NCI-H345 treated with DMSO at 0.1 percent for 48 hours (cell line): ENCODE data around the gene SUV39H2.
"Not testable (repeated sequence)": the region's sequence is repeated elsewhere in the genome, so short reads cannot be mapped to it uniquely, and the experiment has no call there.

Experiments
- DNase-seq: peaks from one replicate; lab custom pipeline; 2025; ENCODE audit not compliant: unreplicated experiment; lab: John Stamatoyannopoulos, UW

Gene SUV39H2, protein sequence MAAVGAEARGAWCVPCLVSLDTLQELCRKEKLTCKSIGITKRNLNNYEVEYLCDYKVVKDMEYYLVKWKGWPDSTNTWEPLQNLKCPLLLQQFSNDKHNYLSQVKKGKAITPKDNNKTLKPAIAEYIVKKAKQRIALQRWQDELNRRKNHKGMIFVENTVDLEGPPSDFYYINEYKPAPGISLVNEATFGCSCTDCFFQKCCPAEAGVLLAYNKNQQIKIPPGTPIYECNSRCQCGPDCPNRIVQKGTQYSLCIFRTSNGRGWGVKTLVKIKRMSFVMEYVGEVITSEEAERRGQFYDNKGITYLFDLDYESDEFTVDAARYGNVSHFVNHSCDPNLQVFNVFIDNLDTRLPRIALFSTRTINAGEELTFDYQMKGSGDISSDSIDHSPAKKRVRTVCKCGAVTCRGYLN

GRCh38 chr10:14878266-14879123 lies at the start of gene SUV39H2:
TSS of gene SUV39H2 (plus strand) at chr10:14878866. CDS start at chr10:14878889, 23 bp downstream.
- peak; percentile 62 for DNase-seq

DNA sequence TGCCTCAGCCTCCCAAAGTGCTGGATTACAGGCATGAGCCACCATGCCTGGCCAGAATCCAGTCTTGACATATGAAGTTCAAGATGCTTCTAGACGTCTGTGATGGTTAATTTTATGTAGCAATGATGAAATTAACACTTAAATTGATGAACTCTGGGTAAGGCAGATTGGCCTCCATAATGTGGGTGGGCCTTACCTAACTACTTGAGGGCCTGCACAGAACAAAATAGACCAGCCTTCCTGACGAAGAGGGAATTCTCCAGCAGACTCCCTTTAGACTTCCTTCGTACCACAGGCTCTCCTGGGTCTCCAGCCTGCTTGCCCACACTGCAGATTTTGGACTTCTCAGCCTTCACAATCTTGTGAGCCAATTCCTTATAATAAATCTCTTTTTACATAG lies 45.6 kb upstream of the SUV39H2 start:
- DNase-seq: no peak

DNA sequence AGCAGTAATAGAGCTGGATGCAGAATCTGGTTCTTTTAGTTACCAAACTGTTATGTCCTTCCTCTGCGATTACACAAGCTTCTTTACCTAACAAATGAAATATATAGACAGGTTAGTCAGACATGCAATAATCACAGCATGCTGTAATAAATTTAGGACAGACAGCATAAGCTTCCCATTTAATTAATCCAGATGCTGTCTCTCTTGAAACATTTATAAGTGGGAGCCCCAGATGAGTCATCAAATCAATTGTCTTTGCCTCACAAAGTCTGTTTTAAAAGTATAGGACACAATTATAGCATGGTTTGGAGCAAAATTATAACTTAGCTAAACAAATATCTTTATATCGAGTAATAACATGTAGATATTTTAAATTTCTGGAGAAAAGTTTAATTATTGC lies 42.5 kb upstream of the SUV39H2 start:
- DNase-seq: no peak

DNA sequence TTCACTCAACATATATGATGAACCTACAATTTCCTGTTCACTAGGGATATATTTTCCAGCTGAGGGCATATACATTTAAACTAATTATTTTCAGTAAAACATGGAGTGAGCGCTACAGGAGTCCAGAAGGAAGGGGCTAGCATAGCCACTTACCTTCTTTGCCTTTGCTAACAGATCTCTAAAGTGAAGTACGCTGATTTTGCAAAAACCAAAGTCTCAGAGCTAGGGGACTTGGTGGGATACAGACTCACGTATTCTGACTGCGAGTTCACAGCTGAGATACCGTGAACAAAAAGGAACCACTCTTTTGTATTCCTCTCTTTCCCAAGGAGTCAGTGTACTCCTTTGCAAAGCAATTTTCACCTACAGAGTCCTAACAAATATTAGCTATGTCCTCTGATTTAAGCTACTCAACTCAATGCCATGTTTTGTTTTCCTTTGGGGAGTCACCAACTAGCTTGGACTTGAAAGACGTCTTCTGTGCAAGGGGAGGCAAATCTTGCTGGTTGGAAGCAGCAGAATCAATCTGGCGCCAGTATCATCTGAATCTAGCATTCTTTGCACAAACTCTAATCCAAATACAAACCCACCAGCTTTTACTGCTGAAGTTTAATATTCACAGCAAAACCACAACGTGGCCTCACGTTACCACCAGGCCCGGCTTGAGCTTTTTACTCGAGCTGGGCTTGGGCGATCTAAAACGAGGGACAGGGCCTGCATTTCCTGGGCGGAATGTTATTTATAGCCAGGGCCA lies 41.5 kb upstream of the SUV39H2 start:
- no peak for DNase-seq

GRCh38 chr10:14837757-14838581 lies 40.7 kb upstream of the SUV39H2 start, which contains the start of the genes CDNF, HSPA14 and MSANTD7:
TSS of gene CDNF (minus strand) at chr10:14838037. CDS start at chr10:14837946, 91 bp downstream.
TSS of gene HSPA14 (plus strand) at chr10:14838306. CDS start at chr10:14838403, 97 bp downstream.
TSS of gene MSANTD7 (plus strand) at chr10:14838306. CDS start at chr10:14842285, 3,979 bp downstream.
- DNase-seq: peak; percentile 85

DNA sequence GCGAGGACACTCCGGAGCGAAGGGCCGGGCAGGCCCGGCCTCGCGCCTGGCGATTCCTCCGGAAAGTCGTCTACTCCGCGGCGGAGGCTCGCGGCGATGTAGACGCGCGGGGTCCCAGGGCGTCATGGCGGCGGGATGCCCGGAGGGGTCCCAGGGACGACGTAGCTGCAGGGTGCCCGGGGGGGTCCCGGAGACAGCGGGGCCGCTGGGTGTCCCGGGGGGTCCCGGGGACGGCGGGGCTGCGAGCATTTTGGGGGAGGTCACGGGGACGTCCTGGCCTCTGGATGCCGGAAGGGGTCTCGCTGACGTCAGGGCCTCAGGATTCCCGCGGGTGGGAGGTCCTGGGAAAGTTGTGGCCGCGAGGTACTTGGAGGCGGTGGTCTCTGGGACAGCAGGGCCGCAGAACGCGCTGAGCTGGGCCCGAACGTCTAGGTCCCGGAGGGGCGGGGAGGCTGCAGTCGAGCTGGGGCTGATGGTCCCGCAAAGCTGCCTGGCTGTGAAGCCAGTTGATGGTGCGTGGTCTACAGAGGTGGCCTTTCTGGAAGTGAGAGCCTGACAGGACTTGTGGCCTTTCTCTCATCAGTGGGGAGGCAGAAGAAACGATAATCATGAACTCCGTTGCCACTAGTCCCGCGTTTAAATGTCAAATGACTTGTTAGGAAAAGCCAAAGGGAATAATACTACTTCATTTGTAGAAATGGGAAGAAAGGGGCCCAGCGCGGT lies 39.9 kb upstream of the SUV39H2 start:
- no peak for DNase-seq

GRCh38 chr10:14839305-14839695 lies 39.4 kb upstream of the SUV39H2 start:
- DNase-seq: no peak

GRCh38 chr10:14840178-14840577 lies 38.5 kb upstream of the SUV39H2 start:
- DNase-seq: no peak

GRCh38 chr10:14843327-14843988 lies 35.2 kb upstream of the SUV39H2 start:
- no peak for DNase-seq

GRCh38 chr10:14844948-14845347 lies 33.7 kb upstream of the SUV39H2 start:
- no peak for DNase-seq

DNA sequence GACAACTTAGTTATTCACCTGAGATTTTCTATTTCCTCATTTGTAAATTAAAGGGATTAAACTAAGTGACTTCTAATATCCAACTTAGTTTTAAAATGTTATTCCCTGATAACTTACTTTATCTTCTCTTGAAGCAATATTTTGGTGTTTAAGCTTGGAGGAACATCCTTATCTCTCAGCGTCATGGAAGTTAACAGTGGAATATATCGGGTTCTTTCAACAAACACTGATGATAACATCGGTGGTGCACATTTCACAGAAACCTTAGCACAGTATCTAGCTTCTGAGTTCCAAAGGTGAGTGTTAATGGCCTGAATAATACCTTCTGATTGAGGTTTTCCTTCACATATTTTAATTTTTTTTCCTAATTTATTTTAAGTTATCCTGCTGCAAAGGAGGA lies 26.4 kb upstream of the SUV39H2 start:
- DNase-seq: no peak

GRCh38 chr10:14855453-14855852 lies 23.2 kb upstream of the SUV39H2 start:
- no peak for DNase-seq

- no peak for DNase-seq
Observed at GRCh38 chr10:14858338-14858960, 20.2 kb upstream of the SUV39H2 start.

DNA sequence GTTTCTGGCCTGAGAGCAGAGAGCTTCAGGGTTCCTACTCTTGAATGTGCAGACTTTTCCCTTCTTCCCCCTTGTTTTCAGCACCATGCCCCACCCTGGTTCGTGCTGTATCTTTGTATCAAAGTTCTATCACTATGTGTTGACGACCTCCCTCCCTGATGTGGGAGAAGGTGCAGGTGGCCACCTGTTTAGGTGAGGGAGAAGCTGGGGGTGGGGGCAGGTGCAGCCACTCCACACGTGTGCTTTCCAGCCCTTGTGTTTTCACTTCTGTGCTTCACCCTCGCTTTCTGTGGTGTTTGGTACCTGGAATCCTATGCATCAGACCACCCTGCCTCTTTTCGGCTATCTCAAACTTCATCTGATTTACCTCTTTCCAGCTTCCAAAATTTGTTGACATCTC lies 19.6 kb upstream of the SUV39H2 start:
- DNase-seq: no peak

DNA sequence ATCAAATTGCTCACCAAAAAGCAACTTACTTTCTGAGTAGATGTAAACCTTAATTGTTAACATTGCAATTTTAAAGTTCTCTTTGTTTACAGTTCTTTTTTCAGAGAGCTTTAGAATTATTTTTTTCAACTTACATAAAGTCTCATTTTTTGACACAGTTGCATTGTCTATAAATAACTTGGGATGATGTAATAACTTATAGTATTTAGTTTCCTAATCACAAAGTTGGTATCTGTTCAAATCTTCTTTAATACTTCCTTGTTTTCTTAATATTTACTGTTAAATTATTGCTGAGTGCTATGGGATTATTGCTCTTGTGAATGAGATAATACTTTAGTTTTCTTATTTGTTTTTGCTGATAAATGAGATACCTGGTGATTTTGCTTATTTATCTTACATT lies 18.9 kb upstream of the SUV39H2 start:
- DNase-seq: no peak

DNA sequence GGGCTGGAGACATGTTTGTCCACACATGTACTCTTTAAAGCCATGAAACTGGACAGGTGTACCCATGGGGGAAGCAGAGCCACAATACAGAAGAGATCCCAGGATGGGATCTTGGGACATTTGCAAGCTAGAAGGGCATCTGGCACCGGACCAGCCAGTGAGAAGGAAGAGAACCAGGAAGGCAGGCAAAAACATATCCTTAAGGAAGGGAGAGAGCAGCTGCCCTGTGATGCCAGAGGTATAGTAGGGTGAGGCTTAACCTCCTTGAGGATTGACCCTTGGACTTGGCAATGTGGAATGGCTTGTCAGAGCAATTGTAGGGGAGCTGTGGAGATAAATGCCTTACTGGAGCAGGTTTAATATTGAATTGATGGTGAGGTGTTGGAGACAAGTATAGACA lies 17.9 kb upstream of the SUV39H2 start:
- DNase-seq: no peak

GRCh38 chr10:14864466-14864865 lies 14.2 kb upstream of the SUV39H2 start:
- not testable (repeated sequence) for DNase-seq

GRCh38 chr10:14864871-14865270 lies 13.8 kb upstream of the SUV39H2 start:
- not testable (repeated sequence) for DNase-seq
